COR-L47 (cell line): ENCODE data around the gene ARRB1.
A peak's percentile ranks its signal among the peaks of the same experiment; 100 is the strongest.
"Not testable (repeated sequence)": the region's sequence is repeated elsewhere in the genome, so short reads cannot be mapped to it uniquely, and the experiment has no call there.

Experiments
- DNase-seq: peaks from one replicate; lab custom pipeline; 2025; lab: John Stamatoyannopoulos, UW

ARRB1 gene

DNA sequence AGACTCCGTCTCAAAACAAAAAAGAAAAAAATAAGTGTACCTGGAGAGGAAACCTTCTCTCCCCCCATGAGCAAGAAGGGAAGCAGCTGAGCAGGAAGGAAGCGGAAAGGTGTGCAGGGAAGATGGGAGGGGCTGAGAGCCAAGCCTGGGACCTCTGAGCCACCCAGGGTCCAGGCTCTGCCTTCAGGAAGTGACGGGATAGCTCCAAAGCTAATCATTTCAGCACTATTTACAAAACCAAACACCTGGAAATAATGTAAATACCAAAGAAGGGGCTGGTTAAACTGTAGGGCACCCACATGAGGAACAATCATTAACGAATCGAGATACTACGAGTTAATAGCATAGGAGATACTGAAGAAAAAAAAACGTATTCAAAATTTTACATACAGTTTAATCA, 27.9 kb downstream of the ARRB1 start:
- peak; percentile 38 for DNase-seq

GRCh38 chr11:75320643-75321042, 30.8 kb downstream of the ARRB1 start:
- no peak for DNase-seq

- no peak for DNase-seq
Measured at GRCh38 chr11:75320046-75320618, 31.3 kb downstream of the ARRB1 start.

GRCh38 chr11:75319035-75319877, 32.2 kb downstream of the ARRB1 start:
- DNase-seq: no peak

DNA sequence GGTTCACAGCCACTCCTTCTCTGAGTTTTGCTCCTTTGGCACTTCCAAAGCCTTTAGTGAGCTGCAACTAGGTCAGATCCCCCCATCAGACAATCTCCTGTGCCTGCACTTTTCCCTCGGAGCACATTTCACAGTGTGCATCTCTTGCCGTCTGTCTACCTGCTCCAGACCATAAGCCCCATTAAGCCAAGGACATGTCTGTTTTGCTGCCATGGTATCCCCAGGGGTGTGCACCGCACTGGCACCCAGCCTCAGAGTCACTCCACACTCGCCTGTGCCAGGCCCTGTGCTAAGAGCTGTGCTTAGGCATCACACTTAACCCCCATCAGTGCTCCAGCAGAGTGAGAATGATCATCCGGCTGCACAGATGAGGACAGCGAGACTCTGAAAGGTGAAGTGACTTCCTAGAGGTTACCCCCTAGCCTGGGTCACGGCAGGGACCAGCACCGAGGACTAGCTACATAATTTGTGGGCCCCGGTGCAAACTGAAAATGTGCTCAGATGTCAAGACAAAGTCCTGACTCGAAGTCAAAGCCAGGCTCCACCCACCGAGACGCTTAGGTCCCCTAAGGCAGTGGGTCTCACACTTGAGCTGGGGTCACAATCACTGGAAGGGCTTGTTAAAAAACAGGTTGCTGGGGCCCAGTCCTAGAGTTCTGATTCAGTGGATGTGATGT, 33.9 kb downstream of the ARRB1 start:
- DNase-seq: no peak

DNA sequence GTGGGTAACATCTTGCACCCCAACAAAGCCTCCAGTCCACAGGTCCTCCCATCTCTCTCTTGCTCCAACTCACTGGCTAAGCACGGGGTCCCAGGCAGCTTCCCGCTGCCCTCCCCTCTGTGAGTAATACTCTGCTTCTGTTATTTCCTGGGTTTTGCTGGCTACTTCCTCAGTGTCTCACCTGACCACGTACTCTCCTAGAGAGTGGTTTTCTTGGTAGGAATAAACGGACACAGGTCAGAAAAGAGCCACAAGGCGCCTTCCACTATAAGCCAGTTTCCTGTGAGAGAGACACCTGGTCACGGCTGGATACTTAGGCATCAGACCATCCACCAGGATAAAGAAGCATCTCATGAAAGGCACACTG, 36.0 kb downstream of the ARRB1 start:
- DNase-seq: no peak

- DNase-seq: no peak
Measured at GRCh38 chr11:75314771-75315438, 36.6 kb downstream of the ARRB1 start.

DNA sequence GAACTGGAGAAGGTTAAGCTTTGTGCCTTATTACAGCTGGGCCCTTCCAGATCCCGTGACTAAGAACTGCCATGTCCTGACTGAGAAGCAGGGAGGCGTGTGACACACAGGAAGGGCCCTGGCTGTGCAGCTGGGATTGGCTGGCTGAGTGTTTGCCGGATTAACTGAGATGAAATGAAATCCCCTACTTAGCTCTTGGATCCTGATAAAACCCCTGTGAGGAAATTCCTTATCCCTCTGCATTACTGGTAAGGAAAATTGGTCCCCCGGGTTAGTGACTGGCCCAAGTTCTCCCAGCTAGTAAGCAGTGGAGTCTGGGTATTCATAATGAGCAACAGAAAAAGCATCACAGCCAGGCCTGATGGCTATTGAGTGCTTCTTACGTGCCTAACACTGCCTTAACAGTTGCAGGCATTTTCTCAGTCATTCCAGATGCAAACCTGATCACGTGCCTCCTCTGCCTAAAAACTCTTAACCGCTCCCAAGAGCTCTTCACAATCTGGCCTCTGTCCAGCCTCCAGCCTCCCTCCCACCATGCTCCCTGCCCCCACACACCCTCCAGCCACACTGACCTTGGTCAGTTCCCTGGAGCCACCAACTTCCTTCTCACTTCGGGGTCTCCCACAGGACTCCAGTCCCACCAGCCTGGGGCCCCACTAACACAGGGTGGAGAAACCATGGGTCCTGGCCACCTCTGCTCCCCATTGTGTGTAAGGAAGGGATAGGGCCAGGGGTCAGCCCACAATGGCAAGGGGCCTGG, 37.8 kb downstream of the ARRB1 start:
- no peak for DNase-seq

DNA sequence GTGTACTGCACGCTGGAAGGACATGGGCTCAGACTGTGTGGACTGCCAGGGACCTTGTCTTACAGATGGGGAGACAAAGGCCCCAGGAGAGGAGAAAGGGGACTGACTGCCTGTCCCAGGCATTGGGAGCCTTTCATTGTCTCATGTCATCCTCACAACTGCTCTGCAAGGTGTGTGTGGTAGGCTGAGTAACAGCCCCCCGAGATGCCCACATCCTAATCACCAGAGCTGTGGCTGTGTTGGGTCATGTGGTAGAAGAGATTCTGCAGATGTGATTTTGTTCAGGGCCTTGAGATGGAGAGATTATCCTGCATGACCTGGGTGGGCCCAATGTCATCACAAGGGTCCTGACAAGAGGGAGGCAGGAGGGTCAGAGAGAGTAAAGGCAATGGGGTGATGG, 39.1 kb downstream of the ARRB1 start:
- DNase-seq: no peak

GRCh38 chr11:75311858-75312288, 39.6 kb downstream of the ARRB1 start:
- no peak for DNase-seq

- DNase-seq: no peak
Measured at GRCh38 chr11:75308986-75309385, 42.5 kb downstream of the ARRB1 start.

DNA sequence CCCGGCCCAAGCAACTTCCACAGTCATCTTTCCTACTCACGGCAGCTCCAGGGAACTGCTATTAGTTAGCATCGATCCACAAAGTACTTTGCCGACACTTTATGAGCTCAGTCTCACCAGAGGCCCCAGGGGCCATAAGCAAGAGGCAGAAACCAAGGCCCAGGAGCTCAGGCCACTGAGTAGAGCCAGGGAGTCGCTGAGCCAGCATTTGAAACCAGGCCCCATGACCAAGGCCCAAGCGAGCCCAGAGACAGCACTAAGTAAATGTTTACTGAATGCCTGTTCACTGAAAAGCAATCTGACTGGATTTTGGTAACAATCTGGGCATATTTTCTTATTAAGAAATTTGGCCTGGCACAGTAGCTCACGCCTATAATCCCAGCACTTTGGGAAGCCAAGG, 43.3 kb downstream of the ARRB1 start:
- no peak for DNase-seq

DNA sequence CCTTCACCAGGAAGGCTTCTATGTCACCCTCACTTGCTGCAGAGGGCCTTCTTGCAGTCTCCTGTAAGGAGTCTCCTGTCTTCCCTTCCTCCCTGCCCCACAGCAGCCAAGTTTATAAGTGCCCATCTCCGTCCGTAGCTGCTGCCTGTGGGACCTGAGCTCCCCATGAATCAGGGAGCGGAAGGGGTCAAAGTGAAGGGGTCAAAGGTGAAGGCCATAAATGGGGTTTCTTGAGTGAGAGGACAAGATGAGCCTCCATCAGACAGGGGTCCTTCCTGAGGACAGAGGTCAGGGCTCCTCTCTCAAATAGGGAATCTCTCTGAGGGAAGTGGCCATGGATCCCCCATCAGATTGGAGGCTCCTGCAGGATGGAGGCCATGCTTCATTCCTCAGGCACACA, 44.4 kb downstream of the ARRB1 start:
- DNase-seq: no peak

DNA sequence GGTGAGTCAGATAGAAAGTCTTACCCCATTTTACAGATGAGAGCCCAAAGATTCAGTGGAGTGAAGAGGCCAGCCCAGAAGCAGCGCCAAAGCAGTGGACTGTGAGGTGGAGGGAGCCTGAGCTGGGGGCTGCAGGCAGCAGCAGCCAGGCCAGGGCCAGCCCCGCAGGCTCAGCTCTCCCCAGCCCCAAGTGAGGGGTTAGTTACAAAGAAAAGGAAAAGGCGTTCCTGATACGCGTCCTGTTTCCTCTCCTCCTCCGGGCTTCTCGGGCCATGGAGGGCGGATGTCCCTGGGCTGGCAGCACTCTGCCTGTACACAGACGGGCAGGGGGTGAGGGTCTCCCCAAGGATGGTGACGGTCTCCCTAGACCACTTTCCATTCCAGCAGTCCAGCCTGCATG, 44.9 kb downstream of the ARRB1 start:
- no peak for DNase-seq

DNA sequence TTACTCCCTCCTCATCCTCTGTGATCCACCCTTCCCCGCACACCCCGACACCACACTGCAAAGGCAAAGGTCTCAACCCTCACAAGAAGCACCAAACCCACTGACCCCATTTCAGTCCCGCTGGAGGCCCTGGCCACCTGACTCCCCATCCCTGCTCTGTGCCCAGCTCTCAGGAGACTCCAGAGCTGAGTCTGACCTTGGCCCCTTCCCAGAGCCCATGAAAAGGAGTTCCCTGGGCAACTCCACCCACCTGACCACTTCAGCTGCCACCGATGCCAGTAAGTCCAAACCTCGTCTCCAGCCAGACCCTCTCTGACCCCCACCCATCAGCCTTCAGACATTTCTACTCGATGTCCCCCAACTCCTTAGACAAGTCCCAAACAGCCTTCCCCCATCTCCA, 45.5 kb downstream of the ARRB1 start:
- no peak for DNase-seq

DNA sequence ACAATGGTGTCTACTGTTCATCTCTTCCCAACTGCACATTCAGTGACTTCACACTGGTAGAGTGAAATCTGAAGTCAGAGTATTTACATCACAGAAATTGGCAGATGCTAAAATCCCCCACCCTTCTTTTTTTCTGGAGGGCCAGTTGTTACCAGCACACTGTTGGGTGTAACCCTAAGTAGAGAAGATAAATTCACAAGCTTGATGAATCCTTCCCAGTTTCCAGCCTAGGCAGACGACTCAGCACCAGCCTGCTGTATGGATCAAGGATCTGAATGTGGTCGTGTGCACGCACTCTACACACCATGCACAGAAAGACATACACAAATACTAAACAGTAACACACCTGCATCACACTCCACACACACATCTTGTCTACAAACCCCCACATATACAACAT, 46.0 kb downstream of the ARRB1 start:
- DNase-seq: no peak

- DNase-seq: not testable (repeated sequence)
Measured at GRCh38 chr11:75304941-75305340, 46.5 kb downstream of the ARRB1 start.

GRCh38 chr11:75303544-75304224, 47.8 kb downstream of the ARRB1 start:
- no peak for DNase-seq

DNA sequence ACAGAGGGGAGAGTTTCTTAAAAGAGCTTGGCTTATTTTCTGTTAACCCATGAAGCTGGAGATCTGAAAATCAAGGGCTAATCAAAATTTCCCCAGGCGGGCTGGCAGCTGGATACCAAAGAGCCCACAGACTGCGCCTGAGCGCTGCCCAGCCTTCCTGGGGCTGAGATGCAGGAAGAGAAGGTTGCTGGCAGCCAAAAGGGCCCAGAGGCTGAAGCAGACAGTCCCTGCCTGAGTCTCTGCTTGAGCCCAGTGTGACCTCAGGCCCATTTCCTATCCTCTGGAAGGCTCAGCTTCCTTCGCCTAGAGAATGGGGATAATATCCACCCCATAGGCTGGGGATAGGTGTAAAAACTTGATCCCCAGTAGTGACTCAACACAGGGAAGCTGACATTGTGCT, 49.1 kb downstream of the ARRB1 start:
- DNase-seq: no peak

DNA sequence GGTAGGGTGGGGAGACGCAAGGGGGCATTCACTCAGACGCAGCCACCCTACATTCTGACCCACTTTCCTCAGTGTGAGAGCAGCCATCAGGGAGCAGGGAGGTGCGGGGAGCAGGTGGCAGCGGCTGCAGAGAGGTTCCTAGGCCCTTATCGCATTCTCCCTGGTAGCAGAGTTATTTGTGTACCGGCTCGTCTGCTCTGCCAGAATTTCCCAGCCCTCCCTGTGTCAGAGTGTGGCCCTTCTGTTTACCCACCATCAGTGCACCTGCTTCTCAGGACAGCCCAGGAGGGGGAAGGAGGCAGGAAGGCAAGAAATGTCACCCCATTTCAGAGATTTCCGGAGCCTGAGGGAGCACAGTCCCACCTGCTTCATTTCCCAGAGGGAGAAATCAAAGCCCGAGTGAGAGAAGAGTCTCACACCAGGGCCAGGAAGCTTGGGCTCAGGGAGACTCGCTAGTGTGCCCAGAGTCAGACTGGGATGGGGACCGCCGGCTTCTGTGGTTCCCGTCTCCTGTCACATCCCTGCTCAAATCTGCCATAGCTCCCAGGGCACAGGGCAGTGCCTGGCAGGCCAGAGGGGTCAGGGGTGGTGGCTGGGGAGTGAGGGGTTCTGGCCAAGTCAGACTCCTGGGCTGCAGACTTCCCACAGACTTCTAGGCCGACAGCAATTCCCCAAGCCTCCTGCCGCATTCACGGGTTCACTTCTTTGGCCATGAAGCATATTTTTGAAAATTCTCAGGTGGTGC, 49.7 kb downstream of the ARRB1 start:
- DNase-seq: no peak

- no peak for DNase-seq
Measured at GRCh38 chr11:75301131-75301530, 50.3 kb downstream of the ARRB1 start.
